Uterus (tissue), 4 donors: ENCODE results near the gene DYNC1H1. TPM values are rescaled to one million over a fixed set of nuclear protein-coding genes. Genes with fewer than 3 reads are reported as not detected.

ENCODE experiments used
- DNase-seq, 2 donors: peaks; one replicate each; pipeline ENCODE4 v3.0.0-alpha.2; 2019 to 2020
- H3K27ac ChIP-seq, 2 donors: fragments of 200-600 bp; sonication (generic); 1 replicate in 1 of 2; 2 replicates in 1 of 2; pipeline ENCODE4 v1.5.1; 2016 to 2018
- H3K27me3 ChIP-seq, 2 donors: fragments of 200-600 bp; sonication (generic); one replicate each; pipeline ENCODE4 v1.5.1; 2018 to 2019; ENCODE audit warnings: control low read depth in 1 of 2
- H3K36me3 ChIP-seq, 2 donors: fragments of 200-600 bp; sonication (generic); one replicate each; pipeline ENCODE4 v1.5.1; 2019; ENCODE audit warnings: control low read depth in 1 of 2
- H3K4me1 ChIP-seq, 2 donors: fragments of 200-600 bp; sonication (generic); one replicate each; pipeline ENCODE4 v1.5.1; 2018 to 2019; ENCODE audit warnings: control low read depth in 1 of 2
- H3K4me3 ChIP-seq, 2 donors: fragments of 200-600 bp; sonication (generic); 1 replicate in 1 of 2; 2 replicates in 1 of 2; pipeline ENCODE4 v1.5.1; 2018 to 2019; ENCODE audit warnings: mild to moderate bottlenecking in 1 of 2
- H3K9me3 ChIP-seq, 2 donors: fragments of 200-600 bp; sonication (generic); one replicate each; pipeline ENCODE4 v1.5.1; 2019; ENCODE audit warnings: control low read depth in 1 of 2
- CTCF ChIP-seq, 4 experiments: fragments of 200-600 bp in 2 of 4; fragments of 450-650 bp in 2 of 4; sonication (generic) in 2 of 4; IDR thresholded peaks; one replicate each; pipeline ENCODE4 v1.5.1; 2016 to 2019; ENCODE audit warnings: antibody characterized with exemption in 4 of 4, mild to moderate bottlenecking in 2 of 4, moderate library complexity in 1 of 4
- POLR2A ChIP-seq, 2 donors: fragments of 450-650 bp; IDR thresholded peaks; one replicate each; pipeline ENCODE4 v1.6.1; 2016; ENCODE audit warnings: antibody characterized with exemption in 2 of 2, mild to moderate bottlenecking in 1 of 2, moderate library complexity in 1 of 2
- intact Hi-C: fragments of 100-400 bp; cut with DNase I; formaldehyde crosslinking; loops from one replicate; pipeline ENCODE4 v1.15.1; 2023; ENCODE audit warnings: low total_unique reads
- total RNA-seq, 4 donors: library from RNA; depleted of rRNA in 3 of 4; stranded (reverse); fragments of >200 nt in 3 of 4; gene quantifications; one replicate each; pipeline versions ENCODE4 v1.1.0 to v1.2.4, GENCODE V29; 2014 to 2023
- donor health status: DM: yes; HTN: yes; CAD: no.

Gene DYNC1H1
- total RNA-seq, 4 donors from 2014 or later, result 251 to 634 (median 479) TPM

- H3K9me3 ChIP-seq, result no peaks in the 10 kb centered on the region
- H3K4me1 ChIP-seq, result peaks cover 0 to 7% of the 10 kb centered on the region in 2 donors
- no peak overlapping the region for H3K4me3 ChIP-seq
- peak in 1 of 2 donors; percentile 27 for DNase-seq
- no peaks in the 10 kb centered on the region for H3K27me3 ChIP-seq
- no peak for TF ChIP-seq CTCF (IDR thresholded peaks at IDR 0.05)
- peak overlapping the region; percentile 66 to 79 for H3K27ac ChIP-seq
- intact Hi-C loops, result loop anchor here (5.0 kb wide), 1 partner anchor 124 kb away; the partner anchor contains the start of gene HSP90AA1
- no peaks in the 10 kb centered on the region for H3K36me3 ChIP-seq
These were observed 597 bp upstream of the DYNC1H1 start for GRCh38 chr14:101963656-101964296.

GRCh38 chr14:101965181-101965544, 790 bp downstream of the DYNC1H1 start:
- Histone ChIP-seq H3K36me3 (no peaks in the 10 kb centered on the region), H3K9me3 (no peaks in the 10 kb centered on the region), H3K27ac (peak overlapping the region; percentile 90), H3K4me3 (peak overlapping the region; percentile 74 to 78), H3K4me1 (peaks cover 0 to 7% of the 10 kb centered on the region in 2 donors), H3K27me3 (no peaks in the 10 kb centered on the region)
- peak; percentile 55 for DNase-seq
- TF ChIP-seq CTCF (IDR thresholded peaks at IDR 0.05), result no peak
- TF ChIP-seq POLR2A (IDR thresholded peaks at IDR 0.05), result no peak
- intact Hi-C loops, result no loop called here

GRCh38 chr14:101965770-101966722, 1.7 kb downstream of the DYNC1H1 start:
- H3K9me3 ChIP-seq, result no peaks in the 10 kb centered on the region
- intact Hi-C loops, result no loop called here
- no peak for DNase-seq
- peaks cover 0 to 7% of the 10 kb centered on the region in 2 donors for H3K4me1 ChIP-seq
- H3K27ac ChIP-seq, result peak overlapping the region; percentile 90
- H3K27me3 ChIP-seq, result no peaks in the 10 kb centered on the region
- no peaks in the 10 kb centered on the region for H3K36me3 ChIP-seq
- no peak for TF ChIP-seq CTCF (IDR thresholded peaks at IDR 0.05)
- no peak for TF ChIP-seq POLR2A (IDR thresholded peaks at IDR 0.05)
- peak overlapping the region; percentile 74 to 78 for H3K4me3 ChIP-seq

- TF ChIP-seq CTCF (IDR thresholded peaks at IDR 0.05), result no peak
- Histone ChIP-seq H3K4me1 (peaks cover 0 to 10% of the 10 kb centered on the region in 2 donors), H3K36me3 (no peaks in the 10 kb centered on the region), H3K9me3 (no peaks in the 10 kb centered on the region), H3K4me3 (no peak overlapping the region), H3K27ac (peak overlapping the region in 1 of 2 donors; percentile 90), H3K27me3 (no peaks in the 10 kb centered on the region)
- DNase-seq, result no peak
- intact Hi-C loops, result no loop called here
These were observed 2.4 kb downstream of the DYNC1H1 start for GRCh38 chr14:101966742-101967141.

GRCh38 chr14:101968186-101968585, 3.8 kb downstream of the DYNC1H1 start:
- Histone ChIP-seq H3K4me3 (no peak overlapping the region), H3K4me1 (peaks cover 0 to 19% of the 10 kb centered on the region in 2 donors), H3K36me3 (no peaks in the 10 kb centered on the region), H3K27ac (no peak overlapping the region), H3K27me3 (no peaks in the 10 kb centered on the region), H3K9me3 (no peaks in the 10 kb centered on the region)
- intact Hi-C loops, result no loop called here
- no peak for DNase-seq
- TF ChIP-seq CTCF (IDR thresholded peaks at IDR 0.05) (no peak), POLR2A (IDR thresholded peaks at IDR 0.05) (no peak)
